GM19324 (cell line): ENCODE data around the gene TMEM26.
"Not testable (repeated sequence)": the region's sequence is repeated elsewhere in the genome, so short reads cannot be mapped to it uniquely, and the experiment has no call there.

Experiments used
- ATAC-seq: cut with Tn5 transposase; IDR thresholded peaks from one replicate; pipeline ENCODE4 v1.9.1; 2021; ENCODE audit warnings: mild to moderate bottlenecking, moderate library complexity; ENCODE audit not compliant: unreplicated experiment, low FRiP score

The TMEM26 gene

DNA sequence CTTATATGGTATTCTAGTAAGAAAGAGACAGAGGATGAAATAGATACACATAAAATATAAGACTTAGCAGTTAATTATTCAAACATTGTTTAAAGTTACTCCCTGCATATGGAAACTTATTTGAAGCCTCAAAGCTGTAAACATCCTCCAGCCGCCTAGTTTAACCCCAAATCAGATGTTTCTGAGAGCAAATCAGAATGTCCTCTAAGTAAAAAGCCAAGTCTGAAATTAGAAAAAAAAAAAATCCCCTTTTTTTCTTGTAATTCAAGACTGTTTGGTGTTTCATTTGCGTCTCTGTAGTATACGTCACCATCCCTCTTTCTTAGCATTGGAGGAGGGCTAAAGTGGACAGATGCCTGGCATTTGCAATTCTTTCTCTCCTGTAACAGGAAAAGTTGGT, 46.4 kb downstream of the TMEM26 start:
- ATAC-seq, result no peak

DNA sequence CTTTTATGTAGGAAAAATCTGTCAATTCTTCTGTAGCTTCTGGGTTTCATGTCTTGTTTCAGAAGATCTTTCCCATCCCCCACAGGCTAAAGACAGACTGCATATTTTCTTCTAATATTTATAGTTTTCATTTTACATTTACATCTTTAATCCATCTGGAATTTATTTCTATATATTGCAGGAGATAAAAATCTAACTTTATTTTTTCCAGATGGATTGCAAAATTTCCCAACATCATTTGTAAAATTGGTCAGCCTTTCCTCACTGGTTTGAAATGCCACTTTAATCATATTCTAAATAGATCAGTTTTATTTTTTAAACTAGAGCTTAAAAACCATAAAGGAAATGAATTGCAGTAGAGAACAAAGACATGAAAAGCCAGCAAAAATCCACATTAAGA, 46.9 kb downstream of the TMEM26 start:
- ATAC-seq, result no peak

DNA sequence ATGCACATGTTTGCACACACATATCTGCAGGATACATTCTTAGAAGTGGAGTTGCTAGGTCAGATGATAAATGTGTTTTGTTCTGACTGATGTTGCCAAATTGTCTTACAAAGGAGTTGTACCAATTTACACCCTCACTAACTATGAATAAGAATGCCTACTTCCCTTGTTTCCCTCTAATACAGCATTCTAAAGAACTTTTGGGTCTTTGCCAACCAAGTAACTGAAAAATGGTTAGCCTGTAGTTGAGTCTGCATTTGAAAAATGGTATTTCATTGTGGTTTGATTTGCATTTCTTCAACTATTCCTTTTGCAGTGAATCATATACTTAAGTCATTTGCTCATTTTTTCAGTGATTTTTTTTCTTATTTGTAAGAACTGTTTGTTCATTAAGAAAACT, 48.4 kb downstream of the TMEM26 start:
- no peak for ATAC-seq

DNA sequence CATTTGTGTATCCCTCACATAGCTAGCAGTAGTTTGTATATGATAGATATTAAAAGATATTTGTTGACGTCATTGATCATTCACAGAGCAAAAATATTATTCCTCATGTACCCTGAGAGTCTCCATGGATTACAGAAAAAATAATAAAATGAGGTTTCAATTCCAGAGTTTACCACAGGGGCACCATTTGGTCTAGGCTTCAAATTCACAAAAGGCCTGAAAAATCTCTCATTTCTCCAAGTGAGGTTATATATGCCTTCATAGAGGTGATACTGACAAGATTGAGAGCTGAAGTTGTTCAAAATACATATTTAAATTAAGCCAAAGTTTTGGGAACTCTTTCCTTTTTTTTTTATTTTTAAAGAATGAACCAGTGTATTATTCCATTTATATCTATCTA, 52.7 kb downstream of the TMEM26 start:
- ATAC-seq, result no peak

DNA sequence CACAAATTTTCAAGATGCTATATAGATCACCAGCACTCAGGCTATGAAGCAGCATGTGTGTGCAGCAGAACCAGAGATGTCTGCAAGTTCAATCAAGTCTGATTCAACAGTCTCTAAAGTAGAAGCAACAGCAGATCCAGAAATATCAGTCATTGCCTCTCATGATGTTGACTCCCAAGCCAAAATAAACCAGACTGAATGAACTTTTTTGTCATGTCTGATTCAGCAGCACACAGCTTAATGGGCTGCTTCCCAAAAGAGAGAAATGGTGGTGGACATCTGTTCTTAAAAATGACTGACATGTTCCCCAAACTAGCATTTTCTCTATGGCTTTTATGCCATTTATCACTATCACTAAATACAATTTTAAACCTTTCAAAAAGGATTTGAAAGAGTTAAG, 53.8 kb downstream of the TMEM26 start:
- no peak for ATAC-seq

DNA sequence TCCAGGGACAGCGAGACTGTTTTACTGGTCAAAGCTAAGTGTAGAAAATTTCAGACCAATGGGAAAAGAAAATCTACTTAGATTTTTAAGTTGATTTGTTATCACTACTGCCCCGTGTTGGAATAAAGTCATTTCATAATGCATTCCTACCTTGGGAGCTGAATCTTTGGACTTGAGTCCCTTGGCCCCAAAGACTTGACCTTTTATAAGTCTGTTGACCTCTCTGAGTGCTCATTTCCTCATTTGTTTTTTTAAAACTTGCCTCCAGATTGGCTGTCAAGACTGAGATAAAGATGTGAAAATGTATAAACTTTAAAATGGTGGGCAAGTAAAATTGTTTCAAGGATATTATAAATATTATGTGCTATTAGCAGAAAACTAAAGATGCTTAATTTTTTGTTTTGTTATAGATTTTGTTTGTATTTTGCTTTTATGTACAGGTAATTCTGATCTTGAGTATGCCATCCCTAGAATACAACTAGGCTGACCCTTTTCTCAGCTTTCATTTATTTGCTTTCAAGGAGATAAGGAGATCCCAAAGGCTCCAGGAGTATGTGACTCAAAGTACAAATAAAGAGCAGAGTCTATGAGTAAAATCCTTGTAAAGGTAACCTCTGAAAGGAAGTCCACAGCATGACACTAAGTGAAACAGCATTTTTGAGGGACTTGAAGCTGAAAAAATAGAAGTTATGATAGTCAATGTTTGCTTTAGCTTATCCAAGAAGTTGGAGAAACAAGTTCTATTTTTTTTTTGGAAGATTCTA, 54.6 kb downstream of the TMEM26 start:
- no peak for ATAC-seq

DNA sequence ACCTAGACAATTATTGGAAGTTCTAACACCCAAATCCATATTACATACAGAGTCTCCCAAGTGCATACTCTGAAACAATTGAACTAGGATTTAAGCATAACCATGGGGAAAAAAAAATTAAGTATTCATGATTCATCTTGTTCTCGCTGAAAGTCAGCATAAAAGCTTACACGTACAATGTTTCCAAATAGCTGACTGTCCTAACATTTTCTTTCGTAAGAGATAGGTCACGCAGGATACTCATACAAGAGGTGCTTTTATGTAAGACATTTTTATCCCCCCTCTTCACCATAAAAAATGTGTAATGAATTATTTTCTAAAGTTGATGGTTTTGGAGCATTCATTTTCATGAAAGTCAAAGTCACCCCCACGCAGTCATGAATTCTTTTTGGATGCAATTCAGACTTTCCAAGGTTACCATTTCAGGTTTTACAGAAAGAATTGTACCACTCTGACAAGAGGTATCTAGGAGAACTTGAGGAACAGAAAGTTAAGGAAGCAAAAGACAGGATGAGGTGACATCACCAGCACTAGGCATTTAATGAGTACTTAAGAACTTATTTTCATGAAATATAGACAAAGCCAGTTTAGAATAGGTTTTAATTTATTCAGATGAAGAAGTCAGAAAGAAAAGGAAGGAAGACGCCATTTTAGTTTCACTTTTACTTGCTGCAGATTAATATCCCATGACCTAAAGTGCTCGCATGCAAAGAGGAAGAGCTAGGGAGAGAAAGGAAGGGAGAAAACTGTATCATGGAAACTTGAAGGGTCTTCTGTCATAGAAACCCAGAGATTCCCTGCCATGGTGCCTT, 55.8 kb downstream of the TMEM26 start:
- ATAC-seq, result peak; percentile 54

DNA sequence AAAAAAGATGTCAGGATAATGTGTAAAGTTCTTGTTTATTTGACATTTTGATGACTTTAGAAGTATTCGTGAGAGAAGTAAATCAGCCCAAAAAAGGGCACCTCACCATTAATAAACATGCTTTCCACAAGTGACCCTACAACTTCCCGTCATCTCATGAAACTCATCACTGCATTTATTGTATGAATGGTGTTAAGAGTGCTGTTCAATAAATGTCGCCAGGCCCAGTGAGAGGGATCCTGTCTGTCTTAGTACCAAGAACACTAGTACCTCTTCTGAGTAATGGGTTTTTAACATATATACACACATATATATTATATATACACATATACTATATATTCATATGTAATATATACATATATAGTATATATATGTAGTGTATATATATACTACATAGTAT, 61.9 kb downstream of the TMEM26 start:
- peak; percentile 28 for ATAC-seq

DNA sequence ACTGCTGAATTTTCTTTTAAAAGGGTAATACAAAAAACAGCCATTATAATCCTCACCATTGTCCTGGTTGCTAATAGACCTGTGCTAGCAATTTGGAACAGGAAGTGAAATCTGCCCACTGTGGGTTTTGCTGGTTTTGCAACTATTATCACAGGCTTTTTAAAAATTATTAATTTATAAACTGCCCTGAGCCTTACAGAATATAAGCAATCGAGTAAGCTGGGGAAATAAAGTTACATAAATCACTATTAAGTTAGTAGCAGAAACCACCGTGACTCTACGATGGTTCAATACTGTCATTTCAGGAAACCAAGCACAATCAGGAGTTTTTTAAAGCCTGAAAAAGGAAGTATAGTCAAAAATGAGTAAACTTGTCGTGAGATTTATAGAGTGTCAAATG, 62.3 kb downstream of the TMEM26 start:
- peak; percentile 75 for ATAC-seq

DNA sequence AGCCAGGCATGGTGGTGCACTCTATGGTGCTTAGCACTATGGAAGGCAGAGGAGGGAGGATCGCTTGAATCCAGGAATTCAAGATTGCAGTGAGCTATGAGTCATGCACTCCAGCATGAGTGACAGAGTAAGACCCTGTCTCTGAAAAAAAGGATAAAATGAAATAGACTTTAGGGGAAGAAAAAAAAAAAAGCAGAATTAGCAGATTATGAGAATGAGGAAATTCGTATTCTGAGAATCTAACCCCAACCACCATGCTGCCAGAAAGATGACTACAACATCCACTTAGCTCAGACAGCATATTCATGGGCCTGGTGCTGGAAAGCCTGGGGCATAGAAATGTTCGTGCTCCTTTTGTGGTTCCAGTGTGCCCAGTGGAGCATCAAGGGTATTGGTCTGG, 63.3 kb downstream of the TMEM26 start:
- ATAC-seq, result no peak

DNA sequence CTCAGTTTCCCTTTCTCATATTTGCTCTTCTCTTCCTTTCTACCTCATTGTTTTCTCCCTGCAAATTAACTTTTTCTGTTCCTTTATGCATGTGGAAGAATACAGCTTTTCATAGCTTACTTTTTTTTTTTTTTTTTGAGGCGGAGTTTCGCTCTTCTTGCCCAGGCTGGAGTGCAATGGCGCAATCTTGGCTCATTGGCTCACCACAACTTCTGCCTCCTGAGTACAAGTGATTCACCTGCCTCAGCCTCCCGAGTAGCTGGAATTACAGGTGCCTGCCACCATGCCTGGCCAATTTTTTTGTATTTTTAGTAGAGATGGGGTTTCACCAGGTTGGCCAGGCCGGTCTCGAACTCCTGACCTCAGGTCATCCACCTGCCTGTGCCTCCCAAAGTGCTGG, 64.2 kb downstream of the TMEM26 start:
- ATAC-seq, result not testable (repeated sequence)

DNA sequence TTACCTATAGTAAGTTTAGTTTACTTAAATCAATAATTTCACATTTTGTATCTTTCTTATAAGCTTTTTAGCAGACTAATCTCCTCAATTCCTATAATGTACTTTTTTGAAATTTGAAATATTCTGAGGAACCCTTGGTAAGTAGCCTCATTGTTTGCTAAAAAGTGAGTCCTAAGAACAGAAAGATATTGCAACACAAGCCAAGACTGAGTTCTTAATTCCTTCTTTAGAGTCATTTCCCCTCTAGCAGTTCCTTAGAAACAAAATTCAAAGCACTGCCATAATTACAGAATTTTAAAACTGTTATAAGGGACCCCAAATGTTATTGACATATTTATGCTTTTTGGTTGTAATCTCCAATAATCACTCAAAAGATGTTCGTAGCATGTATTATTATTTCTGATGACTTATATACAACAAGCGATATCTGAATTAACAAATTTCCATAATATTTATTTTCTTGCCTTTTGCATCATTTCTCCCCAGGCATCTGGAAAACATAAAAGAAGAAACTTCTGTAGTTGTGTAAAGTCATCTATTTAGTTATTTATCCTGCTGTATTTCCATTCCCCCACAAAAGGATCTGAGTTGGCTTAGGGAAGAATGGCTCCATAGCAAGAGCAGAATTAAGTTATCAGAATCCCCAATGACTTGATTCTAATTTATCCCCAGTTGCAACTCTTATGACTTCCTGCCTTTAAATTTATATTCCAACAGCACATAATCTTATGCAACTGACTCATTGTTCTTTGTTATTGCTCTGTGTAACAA, 67.8 kb downstream of the TMEM26 start:
- ATAC-seq, result no peak

DNA sequence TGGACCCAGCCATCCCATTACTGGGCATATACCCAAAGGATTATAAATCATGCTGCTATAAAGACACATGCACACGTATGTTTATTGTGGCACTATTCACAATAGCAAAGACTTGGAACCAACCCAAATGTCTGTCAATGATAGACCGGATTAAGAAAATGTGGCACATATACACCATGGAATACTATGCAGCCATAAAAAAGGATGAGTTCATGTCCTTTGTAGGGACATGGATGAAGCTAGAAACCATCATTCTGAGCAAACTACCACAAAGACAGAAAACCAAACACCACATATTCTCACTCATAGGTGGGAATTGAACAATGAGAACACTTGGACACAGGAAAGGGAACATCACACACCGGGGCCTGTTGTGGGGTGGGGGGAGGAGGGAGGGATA, 72.0 kb downstream of the TMEM26 start:
- not testable (repeated sequence) for ATAC-seq

DNA sequence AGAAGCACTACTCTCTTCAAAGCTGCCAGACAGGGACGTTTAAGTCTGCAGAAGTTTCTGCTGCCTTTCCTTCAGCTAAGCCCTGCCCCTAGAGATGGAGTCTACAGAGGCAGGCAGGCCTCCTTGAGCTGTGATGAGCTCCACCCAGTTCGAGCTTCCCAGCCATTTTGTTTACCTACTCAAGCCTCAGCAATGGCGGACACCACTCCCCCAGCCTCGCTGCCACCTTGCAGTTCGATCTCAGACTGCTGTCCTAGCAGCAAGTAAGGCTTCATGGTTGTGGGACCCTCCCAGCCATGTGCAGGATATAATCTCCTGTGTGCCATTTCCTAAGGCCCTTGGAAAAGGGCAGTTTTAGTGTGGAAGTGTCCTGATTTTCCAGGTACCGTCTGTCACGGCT, 74.3 kb downstream of the TMEM26 start:
- no peak for ATAC-seq

DNA sequence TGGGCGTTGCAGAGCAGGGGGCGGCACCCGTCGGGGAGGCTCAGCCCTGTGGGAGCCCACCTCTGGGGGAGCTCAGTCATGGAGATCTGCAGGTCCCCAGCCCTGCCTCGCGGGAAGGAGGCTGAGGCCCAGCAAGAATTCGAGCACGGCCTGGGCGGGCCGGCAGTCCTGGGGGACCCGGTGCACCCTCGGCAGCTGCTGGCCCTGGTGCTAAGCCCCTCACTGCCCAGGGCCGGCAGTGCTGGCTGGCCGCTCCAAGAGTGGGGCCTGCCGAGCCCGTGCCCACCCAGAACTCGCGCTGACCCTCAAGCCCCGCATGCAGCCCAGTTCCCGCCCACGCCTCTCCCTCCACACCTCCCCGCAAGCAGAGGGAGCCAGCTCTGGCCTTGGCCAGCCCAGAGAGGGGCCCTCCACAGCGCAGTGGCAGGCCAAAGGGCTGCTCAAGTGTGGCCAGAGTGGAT, 76.2 kb downstream of the TMEM26 start:
- ATAC-seq, result no peak

DNA sequence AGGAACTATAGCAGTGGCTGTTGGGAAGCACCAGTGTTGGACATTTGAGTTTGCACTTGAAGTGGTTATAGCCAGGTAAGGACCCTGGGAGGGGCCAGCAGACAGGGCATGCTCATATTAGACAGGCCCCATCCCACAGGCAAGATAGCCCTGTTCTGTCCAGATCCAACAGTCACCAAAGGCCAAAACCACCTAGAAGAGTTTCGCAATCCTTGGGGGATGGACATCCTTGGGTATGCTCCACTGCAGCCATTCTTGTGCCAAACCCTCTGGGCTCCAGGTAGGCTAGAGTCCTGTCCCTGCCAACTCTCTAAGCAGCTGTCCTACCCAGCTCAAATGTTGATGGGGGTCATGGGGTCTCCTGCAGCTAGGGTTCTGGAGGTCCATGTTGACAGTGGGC, 76.8 kb downstream of the TMEM26 start:
- ATAC-seq, result no peak

DNA sequence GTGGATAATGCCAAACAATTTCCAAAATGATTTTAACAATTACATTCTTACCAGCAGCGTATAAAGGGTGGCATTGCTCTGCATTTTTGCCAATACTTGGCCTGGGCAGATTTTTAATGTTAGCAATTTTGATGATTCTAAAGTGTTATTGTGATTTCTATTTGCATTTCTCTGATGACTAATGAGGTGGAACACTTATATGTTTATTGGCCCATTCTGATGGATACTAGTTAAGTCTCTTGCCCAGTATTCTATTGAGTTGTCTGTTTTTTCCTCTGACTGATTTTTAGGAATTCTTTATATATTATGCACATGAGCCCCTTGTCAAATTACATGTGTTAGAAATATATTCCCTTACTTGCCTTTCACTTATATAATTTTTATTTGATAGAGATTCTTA, 86.8 kb downstream of the TMEM26 start:
- no peak for ATAC-seq

DNA sequence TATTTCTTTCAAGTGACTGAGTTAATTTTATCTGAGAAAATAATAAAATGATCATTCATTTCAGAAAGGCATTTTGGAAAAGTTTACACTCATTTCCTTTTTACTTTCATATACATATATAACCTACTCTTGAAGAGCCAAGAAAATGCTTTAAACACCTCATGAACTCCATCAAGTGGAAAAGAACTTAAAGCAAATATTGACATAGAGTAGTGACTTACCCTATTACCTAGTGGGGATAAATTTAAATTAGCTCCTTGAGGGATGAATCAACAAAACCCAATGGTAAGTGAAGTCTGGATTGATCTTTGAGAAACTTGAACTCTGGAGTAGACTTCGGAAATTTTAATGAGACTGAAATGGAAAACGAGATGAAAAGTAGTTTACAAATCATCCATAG, 88.6 kb downstream of the TMEM26 start:
- no peak for ATAC-seq

DNA sequence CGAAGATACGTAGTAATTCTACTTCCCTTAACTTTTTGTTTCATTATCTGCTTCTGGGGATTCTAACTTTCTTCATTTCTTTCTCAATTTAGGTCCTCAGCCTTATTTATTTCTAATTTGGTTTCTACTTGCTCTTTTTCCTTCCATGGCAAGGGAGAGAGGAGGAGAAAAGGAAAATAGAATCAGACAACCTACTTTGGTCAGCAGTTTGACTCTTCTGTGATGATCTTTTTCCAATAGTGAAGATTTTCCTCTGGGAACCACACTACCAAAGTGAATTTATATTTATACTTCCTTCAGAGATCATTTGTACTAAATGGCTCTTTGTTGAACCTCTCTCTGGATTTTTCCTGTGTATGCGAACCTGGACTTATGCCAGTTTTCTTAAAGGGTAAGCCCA, 90.2 kb downstream of the TMEM26 start:
- ATAC-seq, result no peak

DNA sequence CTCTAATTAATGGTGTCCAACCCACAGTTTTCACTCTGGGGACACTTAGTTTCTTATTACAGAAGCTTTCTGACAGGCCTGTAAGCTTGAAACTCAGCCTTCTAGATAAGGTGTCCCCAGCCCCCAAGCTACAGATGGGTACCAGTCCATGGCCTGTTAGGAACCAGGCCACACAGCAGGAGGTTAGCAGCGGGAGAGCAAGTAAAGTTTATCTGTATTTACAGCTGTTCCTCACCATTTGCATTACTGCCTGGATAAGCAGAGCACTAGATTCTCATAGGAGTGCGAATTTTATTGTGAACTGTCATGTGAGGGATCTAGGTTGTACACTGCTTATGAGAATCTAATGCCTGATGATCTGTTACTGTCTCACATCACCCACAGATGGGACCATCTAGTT, 93.7 kb downstream of the TMEM26 start:
- ATAC-seq, result no peak

DNA sequence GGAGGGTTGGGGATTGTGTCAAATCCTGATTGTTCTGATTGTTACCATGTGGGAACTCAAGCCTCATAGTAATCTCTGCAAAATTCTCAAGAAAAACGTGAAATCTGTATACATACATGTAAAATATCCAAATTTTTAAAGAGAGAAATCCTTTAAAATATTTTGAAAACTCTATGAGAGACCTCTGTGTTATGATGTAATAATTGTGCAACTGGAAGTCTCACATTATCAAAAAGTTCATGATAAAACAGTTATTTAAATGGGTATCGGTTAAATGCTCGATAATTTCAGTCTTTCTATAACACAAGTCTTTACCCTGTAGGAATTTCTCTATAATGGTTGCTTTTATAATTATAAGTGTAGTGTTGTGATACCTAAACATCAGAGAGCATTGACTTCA, 95.5 kb downstream of the TMEM26 start:
- no peak for ATAC-seq
